Measurements from ENCODE around the gene RASIP1.

DNA sequence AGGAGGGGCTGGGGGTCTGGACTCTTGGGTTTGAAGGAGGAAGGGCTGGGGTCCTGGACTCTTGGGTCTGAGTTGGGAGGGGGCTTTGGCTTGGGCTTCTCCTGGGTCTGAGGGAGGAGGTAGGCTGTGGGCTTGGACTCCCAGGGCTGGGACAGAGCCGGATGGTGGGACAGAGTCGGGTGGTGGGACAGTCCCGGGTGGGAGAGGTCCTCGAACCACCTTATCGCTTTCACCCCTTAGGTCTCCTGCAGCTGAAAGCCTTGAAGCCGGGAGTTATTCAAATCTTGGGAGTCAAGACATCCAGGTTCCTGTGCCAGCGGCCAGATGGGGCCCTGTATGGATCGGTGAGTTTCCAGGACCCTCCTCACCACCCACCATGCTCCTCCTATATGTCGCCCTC is 16.3 kb upstream of the RASIP1 start:
- TF ChIP-seq, protein P1, sequence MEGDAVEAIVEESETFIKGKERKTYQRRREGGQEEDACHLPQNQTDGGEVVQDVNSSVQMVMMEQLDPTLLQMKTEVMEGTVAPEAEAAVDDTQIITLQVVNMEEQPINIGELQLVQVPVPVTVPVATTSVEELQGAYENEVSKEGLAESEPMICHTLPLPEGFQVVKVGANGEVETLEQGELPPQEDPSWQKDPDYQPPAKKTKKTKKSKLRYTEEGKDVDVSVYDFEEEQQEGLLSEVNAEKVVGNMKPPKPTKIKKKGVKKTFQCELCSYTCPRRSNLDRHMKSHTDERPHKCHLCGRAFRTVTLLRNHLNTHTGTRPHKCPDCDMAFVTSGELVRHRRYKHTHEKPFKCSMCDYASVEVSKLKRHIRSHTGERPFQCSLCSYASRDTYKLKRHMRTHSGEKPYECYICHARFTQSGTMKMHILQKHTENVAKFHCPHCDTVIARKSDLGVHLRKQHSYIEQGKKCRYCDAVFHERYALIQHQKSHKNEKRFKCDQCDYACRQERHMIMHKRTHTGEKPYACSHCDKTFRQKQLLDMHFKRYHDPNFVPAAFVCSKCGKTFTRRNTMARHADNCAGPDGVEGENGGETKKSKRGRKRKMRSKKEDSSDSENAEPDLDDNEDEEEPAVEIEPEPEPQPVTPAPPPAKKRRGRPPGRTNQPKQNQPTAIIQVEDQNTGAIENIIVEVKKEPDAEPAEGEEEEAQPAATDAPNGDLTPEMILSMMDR (IDR thresholded peaks at IDR 0.05): no peak
- no peak for TF ChIP-seq POLR2AphosphoS5 (IDR thresholded peaks at IDR 0.05)

Data from transverse colon (tissue), 4 donors.